Panc1 (cell line): Measurements from ENCODE around the gene INSC. TPM values are rescaled to one million over a fixed set of nuclear protein-coding genes. Genes with fewer than 3 reads are reported as not detected.

Source experiments
- ATAC-seq: fragments of 200-7000 bp; cut with Tn5 transposase; 2 replicates; pipeline ENCODE4 v1.9.1; 2020; ENCODE audit warnings: mild to moderate bottlenecking, moderate library complexity
- BruUV-seq: library from RNA; stranded (reverse); fragments of 400-500 nt; replicated peaks from 2 replicates; lab custom pipeline; 2021; lab: Mats Ljungman, UMichigan
- CTCF ChIA-PET: fragments of 300-600 bp; sonication (Branson Sonifier 250); formaldehyde crosslinking; loops from one replicate; lab custom pipeline; 2022; ENCODE audit warnings: antibody characterized with exemption; lab: Charles Lee
- POLR2A ChIA-PET: fragments of 300-600 bp; sonication (Branson Sonifier 250); formaldehyde crosslinking; loops from one replicate; lab custom pipeline; 2022; ENCODE audit warnings: antibody characterized with exemption; lab: Charles Lee
- DNase-seq: peaks from one replicate; pipeline ENCODE4 v3.0.0-alpha.2; 2010; ENCODE audit warnings: low read depth, low spot score
- H3K27ac ChIP-seq: 2 replicates; pipeline ENCODE4 v1.5.1; 2011; ENCODE audit warnings: mild to moderate bottlenecking, low read length, inconsistent platforms
- H3K27me3 ChIP-seq: fragments of 200-500 bp; sonication (Bioruptor generic); 2 replicates; pipeline ENCODE4 v1.6.0; 2014; ENCODE audit warnings: low read length, inconsistent platforms; ENCODE audit not compliant: control insufficient read depth, insufficient read depth
- H3K36me3 ChIP-seq: fragments of 200-500 bp; sonication (Bioruptor generic); 2 replicates; pipeline ENCODE4 v1.5.1; 2014; ENCODE audit warnings: inconsistent platforms, mild to moderate bottlenecking, low read length, moderate library complexity; ENCODE audit not compliant: control insufficient read depth, insufficient read depth
- H3K4me1 ChIP-seq: 2 replicates; pipeline ENCODE4 v1.5.1; 2011; ENCODE audit warnings: inconsistent platforms, mild to moderate bottlenecking, low read length, moderate library complexity; ENCODE audit not compliant: control insufficient read depth, insufficient read depth
- H3K4me3 ChIP-seq, 2 experiments: 2 replicates each; pipeline ENCODE4 v1.5.1; 2011 to 2012; ENCODE audit warnings: low read depth in 2 of 2, low read length in 2 of 2, mild to moderate bottlenecking in 2 of 2, inconsistent platforms in 1 of 2, moderate library complexity in 1 of 2
- H3K9me3 ChIP-seq: fragments of 200-500 bp; sonication (Bioruptor generic); 2 replicates; pipeline ENCODE4 v1.5.1; 2014; ENCODE audit warnings: low read depth, mild to moderate bottlenecking, inconsistent platforms, low read length, moderate library complexity; ENCODE audit not compliant: control insufficient read depth, insufficient read depth
- POLR2AphosphoS5 ChIP-seq: IDR thresholded peaks from 2 replicates; pipeline ENCODE4 v1.6.1; 2012; ENCODE audit warnings: mild to moderate bottlenecking, low read depth, low read length, moderate library complexity
- SIN3A ChIP-seq: IDR thresholded peaks from 2 replicates; pipeline ENCODE4 v1.6.1; 2012; ENCODE audit warnings: low read depth, mild to moderate bottlenecking, low read length, moderate library complexity, borderline replicate concordance; ENCODE audit not compliant: insufficient read depth
- TCF7L2 ChIP-seq: IDR thresholded peaks from 2 replicates; pipeline ENCODE4 v1.6.1; 2011; ENCODE audit warnings: mild to moderate bottlenecking, low read depth, low read length, inconsistent platforms
- in situ Hi-C: cut with HindIII; loops from 2 replicates; pipeline ENCODE4 v1.10.0; 2016; ENCODE audit warnings: low sequenced_read_pairs, low pct_unique_long_range_greater_than_20kb
- intact Hi-C: fragments of 100-400 bp; cut with micrococcal nuclease; formaldehyde crosslinking; loops from one replicate; pipeline ENCODE4 v1.10.0; 2022; ENCODE audit not compliant: unreplicated experiment
- total RNA-seq: library from RNA; stranded (reverse); gene quantifications from one replicate; pipeline ENCODE4 v1.2.1, GENCODE V29; 2021; ENCODE audit not compliant: unreplicated experiment
- TF ChIP-seq, protein P1 (sequence below), 2 experiments: IDR thresholded peaks; 2 replicates each; pipeline ENCODE4 v1.6.1; 2011 to 2012; ENCODE audit warnings: low read depth in 2 of 2, control low read depth in 1 of 2, low read length in 1 of 2, mild to moderate bottlenecking in 1 of 2, moderate library complexity in 1 of 2; ENCODE audit not compliant: insufficient read depth in 1 of 2
- TF ChIP-seq, protein P2 (sequence below): fragments of 450-650 bp; IDR thresholded peaks from 2 replicates; pipeline ENCODE4 v1.5.1; 2017; ENCODE audit warnings: mild to moderate bottlenecking

The INSC gene
- total RNA-seq, 1 experiment from 2014 or later, result 0.08 TPM

DNA sequence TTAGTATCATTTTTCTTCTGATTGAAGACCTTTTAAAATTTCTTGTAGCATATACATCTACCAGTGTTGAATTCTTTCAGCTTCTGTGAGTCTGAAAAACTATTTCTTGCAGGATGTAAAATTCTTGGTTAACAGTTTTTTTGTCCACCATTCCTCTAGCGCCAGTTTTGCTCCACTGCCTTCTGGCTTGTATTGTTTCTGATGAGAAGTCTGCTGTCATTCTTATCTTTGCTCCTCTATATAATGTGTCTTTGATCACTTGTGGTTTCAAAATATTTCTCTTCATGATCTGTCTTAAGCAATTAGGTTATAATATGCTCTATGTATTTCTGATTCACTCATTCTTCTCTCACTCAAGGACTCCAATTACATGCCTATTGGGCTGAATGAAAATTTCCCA lies 152.3 kb downstream of the INSC start:
- Histone ChIP-seq H3K4me1 (no peaks in the 10 kb centered on the region), H3K9me3 (peaks cover 4% of the 10 kb centered on the region; the same call in 1 of the 2 replicates), H3K36me3 (no peaks in the 10 kb centered on the region), H3K4me3 (no peak overlapping the region), H3K27me3 (no peaks in the 10 kb centered on the region), H3K27ac (no peak overlapping the region)
- CTCF ChIA-PET, result no interaction called here
- POLR2A ChIA-PET, result no interaction called here
- no TSS peak for BruUV-seq
- in situ Hi-C loops, result no loop called here
- DNase-seq (no peak), ATAC-seq (no peak)
- no peak for TF ChIP-seq SIN3A
- TF ChIP-seq, protein P1, sequence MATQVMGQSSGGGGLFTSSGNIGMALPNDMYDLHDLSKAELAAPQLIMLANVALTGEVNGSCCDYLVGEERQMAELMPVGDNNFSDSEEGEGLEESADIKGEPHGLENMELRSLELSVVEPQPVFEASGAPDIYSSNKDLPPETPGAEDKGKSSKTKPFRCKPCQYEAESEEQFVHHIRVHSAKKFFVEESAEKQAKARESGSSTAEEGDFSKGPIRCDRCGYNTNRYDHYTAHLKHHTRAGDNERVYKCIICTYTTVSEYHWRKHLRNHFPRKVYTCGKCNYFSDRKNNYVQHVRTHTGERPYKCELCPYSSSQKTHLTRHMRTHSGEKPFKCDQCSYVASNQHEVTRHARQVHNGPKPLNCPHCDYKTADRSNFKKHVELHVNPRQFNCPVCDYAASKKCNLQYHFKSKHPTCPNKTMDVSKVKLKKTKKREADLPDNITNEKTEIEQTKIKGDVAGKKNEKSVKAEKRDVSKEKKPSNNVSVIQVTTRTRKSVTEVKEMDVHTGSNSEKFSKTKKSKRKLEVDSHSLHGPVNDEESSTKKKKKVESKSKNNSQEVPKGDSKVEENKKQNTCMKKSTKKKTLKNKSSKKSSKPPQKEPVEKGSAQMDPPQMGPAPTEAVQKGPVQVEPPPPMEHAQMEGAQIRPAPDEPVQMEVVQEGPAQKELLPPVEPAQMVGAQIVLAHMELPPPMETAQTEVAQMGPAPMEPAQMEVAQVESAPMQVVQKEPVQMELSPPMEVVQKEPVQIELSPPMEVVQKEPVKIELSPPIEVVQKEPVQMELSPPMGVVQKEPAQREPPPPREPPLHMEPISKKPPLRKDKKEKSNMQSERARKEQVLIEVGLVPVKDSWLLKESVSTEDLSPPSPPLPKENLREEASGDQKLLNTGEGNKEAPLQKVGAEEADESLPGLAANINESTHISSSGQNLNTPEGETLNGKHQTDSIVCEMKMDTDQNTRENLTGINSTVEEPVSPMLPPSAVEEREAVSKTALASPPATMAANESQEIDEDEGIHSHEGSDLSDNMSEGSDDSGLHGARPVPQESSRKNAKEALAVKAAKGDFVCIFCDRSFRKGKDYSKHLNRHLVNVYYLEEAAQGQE (IDR thresholded peaks at IDR 0.05; ENCODE audit: insufficient read depth in 1 of 2, low read depth in 2 of 2, low read length in 1 of 2), result no peak
- no peak for TF ChIP-seq TCF7L2
- TF ChIP-seq, protein P2, sequence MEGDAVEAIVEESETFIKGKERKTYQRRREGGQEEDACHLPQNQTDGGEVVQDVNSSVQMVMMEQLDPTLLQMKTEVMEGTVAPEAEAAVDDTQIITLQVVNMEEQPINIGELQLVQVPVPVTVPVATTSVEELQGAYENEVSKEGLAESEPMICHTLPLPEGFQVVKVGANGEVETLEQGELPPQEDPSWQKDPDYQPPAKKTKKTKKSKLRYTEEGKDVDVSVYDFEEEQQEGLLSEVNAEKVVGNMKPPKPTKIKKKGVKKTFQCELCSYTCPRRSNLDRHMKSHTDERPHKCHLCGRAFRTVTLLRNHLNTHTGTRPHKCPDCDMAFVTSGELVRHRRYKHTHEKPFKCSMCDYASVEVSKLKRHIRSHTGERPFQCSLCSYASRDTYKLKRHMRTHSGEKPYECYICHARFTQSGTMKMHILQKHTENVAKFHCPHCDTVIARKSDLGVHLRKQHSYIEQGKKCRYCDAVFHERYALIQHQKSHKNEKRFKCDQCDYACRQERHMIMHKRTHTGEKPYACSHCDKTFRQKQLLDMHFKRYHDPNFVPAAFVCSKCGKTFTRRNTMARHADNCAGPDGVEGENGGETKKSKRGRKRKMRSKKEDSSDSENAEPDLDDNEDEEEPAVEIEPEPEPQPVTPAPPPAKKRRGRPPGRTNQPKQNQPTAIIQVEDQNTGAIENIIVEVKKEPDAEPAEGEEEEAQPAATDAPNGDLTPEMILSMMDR, result no peak
- no peak for TF ChIP-seq POLR2AphosphoS5
- intact Hi-C loops, result no loop called here

DNA sequence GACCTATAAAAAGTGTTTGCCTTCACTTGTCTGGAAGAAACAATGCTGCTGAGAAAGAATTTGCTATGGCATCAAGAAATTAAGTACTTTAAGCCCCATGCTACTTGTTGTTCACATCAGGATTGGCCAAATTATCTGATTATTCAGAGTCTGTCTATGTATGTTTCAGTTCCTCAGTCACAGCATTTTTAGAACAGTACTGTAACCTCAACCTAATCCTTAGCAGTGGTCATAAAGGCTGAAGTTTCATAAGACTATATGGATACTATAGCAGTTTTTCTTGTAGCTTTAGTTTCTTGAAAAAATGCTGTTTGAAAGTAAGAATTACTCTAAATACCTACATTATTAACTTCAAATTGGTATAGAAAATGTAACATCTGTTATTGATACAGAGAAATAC lies 153.9 kb downstream of the INSC start:
- Histone ChIP-seq H3K27me3 (no peaks in the 10 kb centered on the region), H3K4me3 (no peak overlapping the region), H3K4me1 (no peaks in the 10 kb centered on the region), H3K27ac (no peak overlapping the region), H3K36me3 (no peaks in the 10 kb centered on the region), H3K9me3 (peaks cover 4% of the 10 kb centered on the region; the same call in 1 of the 2 replicates)
- TF ChIP-seq, protein P2, result no peak
- TF ChIP-seq, protein P1 (IDR thresholded peaks at IDR 0.05; ENCODE audit: insufficient read depth in 1 of 2, low read depth in 2 of 2, low read length in 1 of 2), result no peak
- no peak for TF ChIP-seq TCF7L2
- TF ChIP-seq POLR2AphosphoS5, result no peak
- no peak for TF ChIP-seq SIN3A
- DNase-seq, result no peak
- intact Hi-C loops (no loop called here), in situ Hi-C loops (no loop called here)
- no TSS peak for BruUV-seq
- no peak for ATAC-seq
- ChIA-PET CTCF (no interaction called here), POLR2A (no interaction called here)
